H54 (cell line): Measurements from ENCODE around the gene PON2.

ENCODE experiments used
- DNase-seq: peaks from one replicate; pipeline ENCODE4 v3.0.0; 2011; ENCODE audit warnings: low spot score, mixed read lengths; ENCODE audit not compliant: insufficient read length
- FAIRE-seq: peaks from 3 replicates; lab custom pipeline; 2011; peaks lifted over from hg19 to GRCh38; lab: Jason Lieb, UNC
- POLR2A ChIP-seq: IDR thresholded peaks from 2 replicates; pipeline ENCODE4 v1.6.1; 2011; ENCODE audit warnings: low read depth, mild to moderate bottlenecking, low read length

The PON2 gene

DNA sequence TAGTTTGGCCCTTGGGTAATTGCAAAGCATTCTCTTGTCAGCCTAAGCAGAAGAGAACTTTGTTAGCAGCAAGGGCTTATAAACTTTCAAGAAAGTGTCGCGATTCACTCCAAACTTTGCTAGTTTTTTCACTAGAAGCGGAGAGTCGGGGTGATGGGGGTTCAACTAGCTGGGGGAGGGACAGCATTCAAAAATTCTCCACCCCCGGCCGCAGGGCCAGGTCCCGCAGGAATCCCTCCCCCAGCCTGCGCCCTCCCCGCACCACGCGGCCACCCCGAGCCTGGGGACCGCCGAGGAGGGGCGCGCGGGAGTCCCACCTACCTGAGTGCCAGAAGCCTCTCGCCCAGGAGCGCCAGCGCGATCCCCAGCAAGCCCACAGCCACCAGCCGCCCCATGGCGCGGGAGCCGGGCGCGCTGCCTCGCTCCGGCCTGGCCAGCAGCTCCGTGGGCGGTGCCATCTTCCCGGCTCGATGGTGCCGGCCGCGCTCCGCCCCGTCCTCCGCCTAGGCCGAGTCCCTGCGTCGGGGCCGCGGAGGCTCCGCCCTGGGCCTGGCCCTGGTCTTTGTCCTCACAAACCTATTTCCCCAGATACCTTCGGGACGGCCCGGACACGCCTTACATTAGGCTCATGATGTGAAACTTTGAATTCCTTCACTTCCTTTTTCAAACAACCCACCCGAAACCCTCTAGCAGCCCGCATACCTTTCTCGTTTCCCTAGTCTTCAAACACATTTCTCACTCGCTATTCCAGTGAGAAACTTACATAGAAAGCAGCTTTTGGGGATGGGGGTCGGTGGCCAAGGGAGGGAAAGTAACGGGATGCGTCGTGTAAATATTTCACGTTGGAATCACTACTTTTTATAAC lies at the start of gene PON2:
TSS of gene PON2 (minus strand) at position 472 of the 865 bp plus-strand sequence. CDS start at position 395, 77 bp downstream.
- DNase-seq (peak; percentile 83), FAIRE-seq (no peak)
- peak; percentile 93 for TF ChIP-seq POLR2A

DNA sequence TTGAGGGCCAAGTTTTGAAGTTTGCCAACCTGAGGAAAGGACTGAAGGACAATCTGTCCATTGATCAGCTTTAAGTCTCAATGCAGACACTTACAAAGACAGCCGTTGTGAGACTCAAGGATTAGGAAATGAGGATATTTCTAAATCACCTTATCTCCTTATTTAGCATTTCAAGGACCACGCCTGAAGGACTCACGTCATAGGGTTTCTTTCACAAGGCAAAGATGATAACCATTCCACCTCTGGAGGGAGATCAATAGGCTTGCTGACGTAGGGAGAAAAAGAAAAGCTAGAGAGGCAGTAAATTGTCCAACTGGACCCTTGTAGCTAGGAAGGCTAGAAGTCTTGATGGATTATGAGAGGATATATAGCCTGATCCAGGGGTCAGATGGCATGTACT lies 47.6 kb upstream of the PON2 start:
- DNase-seq = no peak
- no peak for FAIRE-seq
- no peak for TF ChIP-seq POLR2A

- FAIRE-seq (no peak), DNase-seq (no peak)
- TF ChIP-seq POLR2A = no peak
Measured at GRCh38 chr7:95481271-95482165, 46.7 kb upstream of the PON2 start.

DNA sequence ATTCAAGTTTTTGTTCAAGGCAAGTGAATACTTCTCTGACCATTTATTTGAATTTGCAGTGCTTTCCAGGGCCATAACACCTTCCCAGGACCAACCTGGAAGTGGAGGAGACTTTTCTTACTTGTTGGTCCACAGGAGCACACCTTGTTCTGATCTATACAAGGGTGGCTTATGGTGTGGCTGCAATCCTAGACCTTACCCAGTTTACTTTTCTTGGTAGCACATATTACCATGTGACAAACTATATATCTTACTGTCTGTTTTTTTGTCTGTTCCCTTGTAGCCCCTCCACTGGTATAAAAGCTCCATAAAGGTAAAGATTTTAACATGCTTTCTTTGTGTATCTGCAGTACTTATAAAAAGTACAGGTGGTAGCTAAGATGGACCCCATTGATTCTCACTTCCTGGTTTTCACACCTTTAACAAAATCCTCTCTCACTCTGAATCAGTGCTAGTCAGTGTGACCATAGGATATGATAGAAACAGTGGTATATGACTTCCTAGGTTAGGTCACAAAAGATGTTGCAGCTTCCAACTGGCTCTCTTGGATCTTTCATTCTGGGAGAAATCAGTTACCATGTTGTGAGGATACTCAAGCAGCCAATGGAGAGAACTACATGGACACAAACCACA lies 45.3 kb upstream of the PON2 start:
- FAIRE-seq (no peak), DNase-seq (no peak)
- TF ChIP-seq POLR2A = no peak

GRCh38 chr7:95478272-95479037 lies 43.6 kb upstream of the PON2 start:
- FAIRE-seq = no peak
- no peak for TF ChIP-seq POLR2A
- no peak for DNase-seq

DNA sequence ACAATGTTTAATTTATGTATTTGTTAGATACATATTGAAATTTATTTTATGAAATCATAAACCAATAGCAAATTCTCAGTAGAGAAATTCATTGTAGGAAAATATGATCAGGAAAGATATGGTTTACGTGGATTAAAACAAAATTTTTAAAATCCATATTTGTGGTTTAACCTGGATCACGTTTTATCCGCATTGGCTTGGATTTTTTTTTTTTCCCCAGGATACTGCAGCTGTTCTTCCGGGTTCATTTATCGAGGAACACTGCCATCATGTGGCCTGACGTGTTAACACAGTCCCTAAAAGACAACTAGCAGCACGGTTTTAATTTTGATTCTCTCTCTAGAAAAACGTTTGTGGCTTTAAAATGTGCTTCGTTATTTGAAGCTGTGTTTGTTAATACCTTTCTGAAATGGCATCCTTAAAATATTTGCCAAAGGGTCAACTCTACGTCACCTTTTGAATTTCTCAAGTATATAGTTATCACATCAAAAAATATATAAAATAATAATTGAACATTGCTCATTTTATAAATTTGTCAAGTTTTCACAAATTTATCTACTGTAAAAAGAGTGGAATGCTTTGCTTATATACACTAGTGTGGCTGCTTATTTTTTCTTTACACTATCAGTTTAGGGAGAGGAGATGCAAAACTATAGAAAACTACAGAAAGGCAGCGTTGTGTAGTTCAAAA lies 42.2 kb upstream of the PON2 start:
- TF ChIP-seq POLR2A = no peak
- DNase-seq (peak; percentile 26), FAIRE-seq (peak; percentile 50)

- DNase-seq (no peak), FAIRE-seq (no peak)
- no peak for TF ChIP-seq POLR2A
Measured at GRCh38 chr7:95476072-95476847, 41.4 kb upstream of the PON2 start.

- no peak for DNase-seq
- FAIRE-seq = no peak
Measured at GRCh38 chr7:95473276-95473985, 38.6 kb upstream of the PON2 start.

DNA sequence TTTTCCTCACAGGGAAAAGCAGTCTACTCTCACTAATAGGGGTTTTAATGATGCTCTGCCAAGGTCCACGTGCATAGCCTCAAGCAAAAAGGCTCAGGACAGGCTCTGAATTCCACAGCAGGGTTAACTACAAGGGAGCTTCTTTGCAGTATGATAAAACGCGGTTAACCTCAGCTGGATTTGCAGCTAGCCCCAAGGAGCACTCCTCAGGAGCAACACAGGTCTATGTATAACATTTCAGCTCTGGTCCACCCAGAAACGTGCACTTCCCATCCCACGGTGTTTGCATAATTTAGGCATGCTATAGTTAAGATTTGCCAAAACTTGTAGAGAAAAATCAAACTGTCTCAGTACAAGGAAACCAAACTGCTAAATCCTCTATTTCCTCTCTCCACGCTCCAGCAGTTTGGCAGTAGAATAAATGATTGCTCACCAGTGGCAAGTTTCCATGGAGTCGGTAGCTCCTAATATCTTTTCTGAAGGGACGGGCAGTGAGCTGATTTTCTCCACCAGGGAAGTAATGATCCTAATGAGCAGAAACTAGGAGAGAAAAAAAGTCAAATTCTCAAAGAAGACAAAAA lies 37.8 kb upstream of the PON2 start:
- DNase-seq (no peak), FAIRE-seq (no peak)
- TF ChIP-seq POLR2A = no peak

More at GRCh38 chr7:95473276-95473985, 38.6 kb upstream of the PON2 start:
- no peak for TF ChIP-seq POLR2A

GRCh38 chr7:95471071-95471470 lies 36.2 kb upstream of the PON2 start:
- no peak for TF ChIP-seq POLR2A

GRCh38 chr7:95470452-95470851 lies 35.6 kb upstream of the PON2 start:
- TF ChIP-seq POLR2A = no peak
- no peak for FAIRE-seq
- DNase-seq = peak; percentile 5

More at GRCh38 chr7:95471071-95471470, 36.2 kb upstream of the PON2 start:
- DNase-seq (no peak), FAIRE-seq (no peak)

- TF ChIP-seq POLR2A = no peak
- no peak for FAIRE-seq
- no peak for DNase-seq
Measured at GRCh38 chr7:95469848-95470247, 35.0 kb upstream of the PON2 start.
